ENCODE results near the gene KCNG1. TPM values are rescaled to one million over a fixed set of nuclear protein-coding genes. Genes with fewer than 3 reads are reported as not detected.

The KCNG1 gene
- polyA plus RNA-seq (1.7 and 2.1 TPM in 2 replicates), polyA minus RNA-seq (2.2 and 2.4 TPM in 2 replicates)

GRCh38 chr20:51022803-51023616 lies at the start of gene KCNG1:
Gene KCNG1, minus strand, starts transcription at chr20:51023107. Its CDS starts 12,769 bp downstream, at chr20:51010338.
- H4K20me1 ChIP-seq (ENCODE audit: insufficient read depth): no peaks in the 10 kb centered on the region
- H2AFZ ChIP-seq (ENCODE audit: low read depth, low read length): no peak within 1 kb of the TSS
- no peaks in the 10 kb centered on the region for H3K9me3 ChIP-seq (ENCODE audit: low read length)
- no peaks in the 10 kb centered on the region for H3K36me3 ChIP-seq (ENCODE audit: insufficient read depth, low read length)
- no peaks in the 10 kb centered on the region for H3F3A ChIP-seq (ENCODE audit: insufficient read depth, low read length, poor library complexity, severe bottlenecking)
- TF ChIP-seq SMC3 (conservative IDR thresholded peaks at IDR 0.05; ENCODE audit: poor library complexity): peak; percentile 59
- TF ChIP-seq RAD21 (conservative IDR thresholded peaks at IDR 0.05): peak; percentile 53
- TF ChIP-seq CTCF (IDR thresholded peaks at IDR 0.05; ENCODE audit: poor library complexity, severe bottlenecking): peak; percentile 57
- TF ChIP-seq EZH2 (IDR thresholded peaks at IDR 0.05; ENCODE audit: borderline replicate concordance, insufficient read depth, low read length, poor library complexity, severe bottlenecking): no peak
- H3K27me3 ChIP-seq (ENCODE audit: insufficient read depth, low read depth, low read length): peaks cover 44% of the 10 kb centered on the region
- no peaks in the 10 kb centered on the region for H3K79me2 ChIP-seq (replicated peaks; ENCODE audit: insufficient read depth, low read length)
- no peak within 1 kb of the TSS for H3K27ac ChIP-seq (ENCODE audit: low read length)
- peak within 1 kb of the TSS; percentile 58 for H3K9ac ChIP-seq (ENCODE audit: low read length)
- H3K4me3 ChIP-seq (ENCODE audit: low read length): peak within 1 kb of the TSS; percentile 75
- H3K9me2 ChIP-seq (ENCODE audit: insufficient read depth, low read length): no peaks in the 10 kb centered on the region
- no peak within 1 kb of the TSS for H3K4me2 ChIP-seq (ENCODE audit: low read length)

- Histone ChIP-seq H3K36me3 (ENCODE audit: insufficient read depth, low read length) (no peaks in the 10 kb centered on the region), H3K4me3 (ENCODE audit: low read length) (no peak overlapping the region), H3F3A (ENCODE audit: insufficient read depth, low read length, poor library complexity, severe bottlenecking) (no peaks in the 10 kb centered on the region), H3K9me3 (ENCODE audit: low read length) (no peaks in the 10 kb centered on the region), H3K4me2 (ENCODE audit: low read length) (no peak overlapping the region), H3K27ac (ENCODE audit: low read length) (no peak overlapping the region), H4K20me1 (ENCODE audit: insufficient read depth) (no peaks in the 10 kb centered on the region), H2AFZ (ENCODE audit: low read depth, low read length) (no peak overlapping the region), H3K9me2 (ENCODE audit: insufficient read depth, low read length) (no peaks in the 10 kb centered on the region), H3K9ac (ENCODE audit: low read length) (no peak overlapping the region), H3K79me2 (replicated peaks; ENCODE audit: insufficient read depth, low read length) (no peaks in the 10 kb centered on the region), H3K27me3 (ENCODE audit: insufficient read depth, low read depth, low read length) (no peaks in the 10 kb centered on the region)
- no peak for TF ChIP-seq CTCF (IDR thresholded peaks at IDR 0.05; ENCODE audit: poor library complexity, severe bottlenecking)
- TF ChIP-seq SMC3 (conservative IDR thresholded peaks at IDR 0.05; ENCODE audit: poor library complexity): no peak
- no peak for TF ChIP-seq EZH2 (IDR thresholded peaks at IDR 0.05; ENCODE audit: borderline replicate concordance, insufficient read depth, low read length, poor library complexity, severe bottlenecking)
- no peak for TF ChIP-seq POLR2AphosphoS5 (IDR thresholded peaks at IDR 0.05)
- TF ChIP-seq RAD21 (conservative IDR thresholded peaks at IDR 0.05): no peak
- TF ChIP-seq MXI1 (conservative IDR thresholded peaks at IDR 0.05; ENCODE audit: poor library complexity, severe bottlenecking): no peak
- no peak for TF ChIP-seq REST (IDR thresholded peaks at IDR 0.05; ENCODE audit: borderline replicate concordance)
- no peak for TF ChIP-seq EP300 (conservative IDR thresholded peaks at IDR 0.05; ENCODE audit: poor library complexity, severe bottlenecking)
- no peak for TF ChIP-seq TAF1 (IDR thresholded peaks at IDR 0.05; ENCODE audit: low read depth)
Measured at GRCh38 chr20:51070621-51071020, 47.7 kb upstream of the KCNG1 start.

Data from neural cell (in vitro differentiated cells).